PC-9 (cell line): ENCODE results near the gene CCDC70. TPM values are rescaled to one million over a fixed set of nuclear protein-coding genes. Genes with fewer than 3 reads are reported as not detected.

Experiments
- BruUV-seq: library from RNA; stranded (reverse); fragments of 400-500 nt; replicated peaks from 2 replicates; lab custom pipeline; 2021; lab: Mats Ljungman, UMichigan
- CTCF ChIA-PET: fragments of 300-600 bp; sonication (Branson Sonifier 250); formaldehyde crosslinking; loops from one replicate; lab custom pipeline; 2022; ENCODE audit warnings: antibody characterized with exemption; lab: Charles Lee
- POLR2A ChIA-PET: fragments of 300-600 bp; sonication (Branson Sonifier 250); formaldehyde crosslinking; loops from one replicate; lab custom pipeline; 2022; ENCODE audit warnings: antibody characterized with exemption; ENCODE audit not compliant: unreplicated experiment; lab: Charles Lee
- DNase-seq, 2 experiments: peaks; one replicate each; pipeline versions ENCODE4 v3.0.0 to v3.0.0-alpha.2; 2015 to 2022; ENCODE audit warnings: mixed read lengths in 1 of 2
- H2AFZ ChIP-seq: fragments of 200-600 bp; sonication (generic); 2 replicates; pipeline ENCODE4 v1.8.1; 2017; ENCODE audit warnings: antibody characterized with exemption
- H3F3A ChIP-seq: fragments of 200-600 bp; sonication (generic); 2 replicates; pipeline ENCODE4 v1.8.1; 2017; ENCODE audit warnings: antibody characterized with exemption, mild to moderate bottlenecking, low read depth; ENCODE audit not compliant: insufficient read depth
- H3K27ac ChIP-seq: fragments of 200-600 bp; sonication (generic); 2 replicates; pipeline ENCODE4 v1.6.1; 2016; ENCODE audit warnings: mixed run types
- H3K27me3 ChIP-seq: fragments of 200-600 bp; sonication (generic); 2 replicates; pipeline ENCODE4 v1.6.1; 2016; ENCODE audit warnings: low read depth, mixed run types; ENCODE audit not compliant: insufficient read depth
- H3K36me3 ChIP-seq: fragments of 200-600 bp; sonication (generic); 2 replicates; pipeline ENCODE4 v1.6.1; 2016; ENCODE audit warnings: low read depth, mixed run types
- H3K4me1 ChIP-seq: fragments of 200-600 bp; sonication (generic); replicated peaks from 2 replicates; pipeline ENCODE4 v1.6.1; 2016; ENCODE audit warnings: mixed run types; ENCODE audit not compliant: insufficient read depth
- H3K4me2 ChIP-seq: fragments of 200-600 bp; sonication (generic); 2 replicates; pipeline ENCODE4 v1.6.1; 2017; ENCODE audit warnings: mixed run types
- H3K4me3 ChIP-seq: fragments of 200-600 bp; sonication (generic); 2 replicates; pipeline ENCODE4 v1.6.1; 2016; ENCODE audit warnings: mixed run types
- H3K79me2 ChIP-seq: fragments of 200-600 bp; sonication (generic); 2 replicates; pipeline ENCODE4 v1.6.1; 2017; ENCODE audit warnings: low read depth, mixed run types
- H3K9me2 ChIP-seq: fragments of 200-600 bp; sonication (generic); 2 replicates; pipeline ENCODE4 v1.8.1; 2017; ENCODE audit warnings: mild to moderate bottlenecking; ENCODE audit not compliant: insufficient read depth
- H3K9me3 ChIP-seq: fragments of 200-600 bp; sonication (generic); 2 replicates; pipeline ENCODE4 v1.8.1; 2016; ENCODE audit warnings: low read depth; ENCODE audit not compliant: insufficient read depth
- H4K20me1 ChIP-seq: fragments of 200-600 bp; sonication (generic); 2 replicates; pipeline ENCODE4 v1.8.1; 2017; ENCODE audit not compliant: insufficient read depth
- CTCF ChIP-seq: fragments of 200-600 bp; sonication (generic); conservative IDR thresholded peaks from 2 replicates; pipeline ENCODE4 v1.6.1; 2017; ENCODE audit warnings: mixed run types, antibody characterized with exemption, mild to moderate bottlenecking, moderate library complexity
- EZH2 ChIP-seq: fragments of 200-600 bp; sonication (generic); IDR thresholded peaks from 2 replicates; pipeline ENCODE4 v1.8.0; 2017; ENCODE audit warnings: antibody characterized with exemption, low read depth
- intact Hi-C: fragments of 100-400 bp; cut with micrococcal nuclease; formaldehyde crosslinking; loops from one replicate; pipeline ENCODE4 v1.10.0; 2022; ENCODE audit not compliant: unreplicated experiment
- total RNA-seq: library from RNA; stranded (reverse); gene quantifications from 2 replicates; pipeline ENCODE4 v1.2.3, GENCODE V29; 2021

Gene CCDC70
- total RNA-seq, 1 experiment from 2014 or later: not detected

DNA sequence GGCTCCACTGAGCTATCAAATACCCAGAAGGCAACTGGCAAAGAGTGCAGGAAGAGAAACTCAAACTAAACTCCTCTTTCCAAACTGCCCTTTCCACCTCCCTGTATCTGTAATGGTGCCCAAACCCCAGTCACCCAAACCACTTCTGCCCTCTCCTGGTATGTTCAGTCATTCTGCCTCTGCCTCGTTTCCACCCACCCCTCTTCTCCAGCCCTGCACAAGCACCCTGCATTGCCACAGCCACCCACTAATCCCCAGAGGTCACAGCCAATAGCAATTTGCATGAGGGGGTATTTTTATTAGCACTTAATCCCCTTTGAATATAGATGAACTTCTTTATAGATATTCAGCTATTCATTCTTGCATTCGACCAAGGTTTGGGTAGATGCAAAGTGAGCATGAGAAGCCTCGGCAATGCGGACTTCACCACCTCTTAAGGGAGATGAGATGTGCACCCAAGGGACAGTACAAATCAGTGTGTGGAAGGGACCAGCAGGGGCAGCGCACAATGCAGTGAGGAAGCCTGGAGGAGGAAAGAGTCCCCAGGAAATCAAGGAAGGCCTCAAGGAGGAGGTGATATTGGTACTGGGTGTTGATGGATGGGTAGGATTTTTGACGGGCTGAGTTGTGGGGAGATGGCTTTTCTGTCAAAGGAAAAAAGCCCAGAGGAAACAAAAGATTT is 29.2 kb upstream of the CCDC70 start:
- Histone ChIP-seq H3K9me2 (no peaks in the 10 kb centered on the region), H3K27me3 (peaks cover 74% of the 10 kb centered on the region), H3F3A (no peaks in the 10 kb centered on the region), H3K9me3 (no peaks in the 10 kb centered on the region), H3K4me2 (no peak overlapping the region), H3K27ac (no peak overlapping the region), H3K36me3 (no peaks in the 10 kb centered on the region), H4K20me1 (no peaks in the 10 kb centered on the region), H2AFZ (no peak overlapping the region), H3K79me2 (no peaks in the 10 kb centered on the region), H3K4me3 (no peak overlapping the region), H3K4me1 (no peaks in the 10 kb centered on the region)
- intact Hi-C loops: no loop called here
- TF ChIP-seq EZH2 (no peak), CTCF (peak; percentile 33; the same call in 1 of the 2 replicates)
- no TSS peak for BruUV-seq
- peak in 1 of 2 experiments; percentile 7 for DNase-seq
- ChIA-PET POLR2A (interaction anchor here (0.6 kb wide), 1 partner anchor 707 kb away, joined by 3 read pairs; no protein-coding TSS in a partner anchor), CTCF (no interaction called here)

- peaks cover 69% of the 10 kb centered on the region for H3K27me3 ChIP-seq
- no peak for DNase-seq
- no peaks in the 10 kb centered on the region for H3K79me2 ChIP-seq
- no peak overlapping the region for H2AFZ ChIP-seq
- H3K4me1 ChIP-seq: no peaks in the 10 kb centered on the region
- no peaks in the 10 kb centered on the region for H3K9me3 ChIP-seq
- H3K4me3 ChIP-seq: no peak overlapping the region
- no peak overlapping the region for H3K4me2 ChIP-seq
- CTCF ChIA-PET: no interaction called here
- no peaks in the 10 kb centered on the region for H4K20me1 ChIP-seq
- no peak for TF ChIP-seq CTCF
- no peak for TF ChIP-seq EZH2
- H3K27ac ChIP-seq: no peak overlapping the region
- BruUV-seq: no TSS peak
- H3K36me3 ChIP-seq: no peaks in the 10 kb centered on the region
- no peaks in the 10 kb centered on the region for H3K9me2 ChIP-seq
- no peaks in the 10 kb centered on the region for H3F3A ChIP-seq
- intact Hi-C loops: no loop called here
- POLR2A ChIA-PET: interaction anchor here (0.5 kb wide), 1 partner anchor 38 kb away, joined by 6 read pairs; no protein-coding TSS in a partner anchor
These were observed 27.8 kb upstream of the CCDC70 start for GRCh38 chr13:51833980-51834379.

DNA sequence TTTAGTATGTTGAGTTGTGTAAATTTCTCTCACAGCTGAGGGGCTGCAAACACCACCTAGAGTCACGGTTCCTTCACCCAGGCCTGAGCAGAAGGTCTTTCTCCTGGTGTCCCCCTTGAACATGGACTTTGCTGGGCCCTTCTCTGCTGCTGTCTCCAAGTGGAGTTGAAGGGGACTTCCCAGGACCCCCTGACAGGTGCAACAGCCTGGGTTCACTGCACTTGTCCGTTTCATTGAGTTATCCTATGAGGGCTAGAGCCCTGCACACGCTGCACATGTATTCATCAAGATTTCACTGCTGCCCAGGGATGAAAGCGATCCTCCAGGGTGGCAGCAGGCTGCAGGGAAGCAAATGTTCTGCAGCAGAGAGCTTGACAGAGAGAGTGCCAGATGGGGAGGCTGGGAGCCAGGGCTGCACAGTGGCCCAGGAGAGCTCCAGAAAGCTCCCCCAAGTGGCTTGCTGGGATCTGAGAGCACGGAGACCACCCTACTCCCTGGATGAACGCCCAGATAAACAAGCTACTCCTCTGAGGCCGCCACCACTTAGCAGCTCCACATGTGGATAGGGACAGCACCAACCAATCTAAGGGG is 27.1 kb upstream of the CCDC70 start:
- H2AFZ ChIP-seq: no peak overlapping the region
- no peaks in the 10 kb centered on the region for H3K9me2 ChIP-seq
- H4K20me1 ChIP-seq: no peaks in the 10 kb centered on the region
- H3F3A ChIP-seq: no peaks in the 10 kb centered on the region
- no peak for DNase-seq
- H3K9me3 ChIP-seq: no peaks in the 10 kb centered on the region
- no TSS peak for BruUV-seq
- no peak overlapping the region for H3K4me3 ChIP-seq
- TF ChIP-seq EZH2 (no peak), CTCF (no peak)
- no peaks in the 10 kb centered on the region for H3K4me1 ChIP-seq
- ChIA-PET CTCF (no interaction called here), POLR2A (no interaction called here)
- no peaks in the 10 kb centered on the region for H3K36me3 ChIP-seq
- H3K4me2 ChIP-seq: no peak overlapping the region
- intact Hi-C loops: no loop called here
- H3K27ac ChIP-seq: no peak overlapping the region
- H3K79me2 ChIP-seq: no peaks in the 10 kb centered on the region
- H3K27me3 ChIP-seq: peaks cover 64% of the 10 kb centered on the region
